GM19043 (cell line): ENCODE data around the gene CTR9.

ENCODE experiments used
- ATAC-seq: cut with Tn5 transposase; IDR thresholded peaks from one replicate; pipeline ENCODE4 v1.9.1; 2021; ENCODE audit warnings: low read depth; ENCODE audit not compliant: unreplicated experiment

CTR9 gene

DNA sequence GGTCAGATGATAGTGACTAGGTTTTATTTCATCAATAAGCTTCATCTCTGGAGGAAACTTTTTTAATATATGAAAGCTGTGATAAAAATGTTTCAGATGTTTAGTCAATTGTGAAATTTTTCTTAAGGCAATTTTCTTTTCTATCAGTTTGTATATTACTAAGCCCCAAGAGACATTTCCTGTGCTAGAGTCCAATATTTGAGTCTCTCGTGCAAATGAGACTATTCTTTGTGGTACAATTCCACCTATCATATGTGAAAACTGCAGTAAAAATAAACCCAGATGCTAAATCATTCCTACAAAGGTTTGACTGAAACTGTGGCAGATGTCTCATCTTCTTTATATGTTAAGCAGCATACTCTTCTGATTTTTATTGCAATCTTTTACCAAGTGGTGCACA lies 28.0 kb downstream of the CTR9 start:
- ATAC-seq = no peak

DNA sequence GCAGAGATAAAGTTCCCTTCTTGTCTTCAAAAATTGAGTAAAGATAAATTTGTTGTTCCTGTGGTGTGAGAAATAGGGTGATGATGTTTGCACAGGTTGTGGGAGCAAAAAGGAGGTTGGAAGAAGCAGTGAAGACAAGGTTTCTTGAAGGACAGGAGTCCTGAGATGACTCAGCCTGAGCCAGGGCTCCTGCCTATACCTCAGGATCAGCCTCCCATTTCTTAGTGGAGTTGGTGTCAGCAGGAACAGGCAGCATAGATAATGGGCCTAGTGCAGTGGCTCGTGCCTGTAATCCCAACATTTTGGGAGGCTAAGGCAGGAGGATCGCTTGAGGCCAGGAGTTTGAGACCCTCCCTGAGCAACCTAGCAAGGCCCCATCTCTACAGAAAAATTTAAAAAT lies 29.0 kb downstream of the CTR9 start:
- no peak for ATAC-seq

DNA sequence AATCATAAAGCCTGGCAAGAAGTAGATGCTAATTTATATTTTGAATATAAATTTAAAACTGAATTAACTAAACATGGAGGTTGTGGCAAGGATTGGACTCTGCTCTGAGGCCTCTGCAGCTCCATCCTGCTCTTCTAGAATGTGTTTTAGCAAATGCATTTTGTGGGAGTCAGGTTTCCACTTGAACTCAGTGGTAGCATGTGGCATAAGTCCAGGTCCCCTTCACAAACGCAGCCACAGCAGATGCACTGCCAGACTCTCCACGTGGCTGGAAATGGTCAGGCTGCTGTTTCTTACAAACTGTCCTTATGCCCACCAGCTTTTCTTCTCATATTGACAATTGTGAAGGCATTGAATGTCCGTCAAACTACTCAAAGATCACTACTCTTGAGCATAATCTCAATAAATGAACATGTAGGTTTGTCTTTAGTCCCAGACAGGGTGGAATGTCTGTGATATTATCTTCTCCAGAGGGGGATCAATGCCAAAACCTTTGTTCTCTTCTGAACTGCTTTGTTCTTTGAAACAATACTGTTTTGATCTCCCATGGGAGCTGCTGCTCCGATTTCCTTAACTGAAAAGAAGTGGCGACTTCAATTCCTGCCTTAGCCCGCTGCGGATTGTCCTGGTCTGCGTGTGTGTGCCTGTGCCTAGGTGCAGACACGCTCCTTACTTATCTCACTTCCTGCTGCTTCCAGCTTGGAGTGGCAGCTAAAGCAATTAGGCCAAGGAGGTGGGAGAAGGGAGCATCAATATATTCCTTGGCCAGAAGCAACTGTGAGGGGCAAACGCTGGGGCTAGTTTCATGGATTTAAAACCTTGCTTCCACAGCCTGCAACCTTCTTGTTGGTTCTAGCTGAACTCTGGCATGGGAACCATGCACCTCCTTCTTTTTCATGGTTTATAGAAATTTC lies 33.4 kb downstream of the CTR9 start:
- no peak for ATAC-seq

DNA sequence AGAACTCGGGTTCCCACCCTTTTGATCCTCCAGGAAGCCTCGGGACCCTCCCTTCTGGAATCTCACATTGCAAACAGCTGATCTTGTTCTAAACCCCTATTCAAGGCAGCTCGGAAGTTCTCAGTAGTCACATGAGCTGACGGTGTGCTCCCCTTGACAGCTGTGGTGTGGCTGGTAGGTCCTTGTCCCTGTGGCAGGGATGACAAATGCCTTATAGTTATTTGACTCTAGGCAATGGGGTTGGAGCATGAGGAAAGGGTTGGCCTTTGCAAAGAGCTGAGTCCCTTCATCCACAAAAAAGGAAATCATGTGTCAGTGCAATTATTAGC lies 34.1 kb downstream of the CTR9 start:
- ATAC-seq = no peak

DNA sequence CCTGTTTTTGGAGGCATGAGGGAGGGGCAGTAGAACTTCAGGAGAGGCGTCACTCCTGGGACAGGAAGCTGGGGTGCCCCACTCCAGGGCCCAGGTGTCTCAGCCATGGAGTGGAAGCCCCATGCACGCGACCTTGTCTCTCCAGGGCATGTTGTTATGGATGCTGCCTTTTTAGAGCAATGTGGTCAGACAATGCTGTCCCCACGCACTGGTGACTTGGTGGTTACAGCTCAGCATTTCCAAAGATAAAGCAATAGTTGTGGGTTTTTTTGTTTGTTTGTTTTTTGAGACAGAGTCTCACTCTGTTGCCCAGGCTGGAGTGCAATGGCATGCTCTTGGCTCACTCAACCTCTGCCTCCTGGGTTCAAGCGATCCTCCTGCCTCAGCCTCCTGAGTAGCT lies 35.4 kb downstream of the CTR9 start:
- ATAC-seq = no peak

DNA sequence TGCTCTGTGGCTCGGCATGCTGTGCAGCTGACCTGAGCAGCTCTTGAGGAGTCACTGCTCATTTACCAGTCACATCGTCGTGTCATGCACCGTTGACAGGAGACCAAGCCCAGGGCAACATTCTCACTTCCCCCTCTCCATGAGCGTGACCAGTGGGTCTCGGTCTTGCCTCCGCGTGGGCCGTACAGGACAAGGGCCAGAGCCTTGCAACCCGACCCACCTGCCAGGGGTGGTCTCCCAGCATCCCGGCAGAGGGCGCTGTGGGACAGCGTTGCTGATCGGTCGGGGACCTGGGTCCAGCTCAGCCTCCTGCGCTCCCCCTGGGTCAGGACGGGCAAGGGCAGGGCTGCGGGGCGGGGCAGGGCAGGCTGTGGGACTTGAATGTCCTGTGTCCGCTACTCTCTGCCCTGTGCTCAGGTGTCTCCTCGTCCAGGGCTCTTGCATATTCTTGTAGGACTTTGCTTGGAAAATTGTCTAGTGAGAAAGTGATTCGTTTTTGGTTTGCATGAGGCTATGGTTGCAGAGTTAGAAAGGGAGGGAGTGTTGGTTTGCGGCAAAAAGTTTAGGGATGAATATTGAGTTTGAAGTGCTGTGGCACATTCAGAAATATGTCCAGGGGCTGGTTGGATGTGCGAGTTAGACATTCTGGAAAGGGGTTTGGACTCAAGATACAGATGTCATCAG lies 41.5 kb downstream of the CTR9 start:
- peak; percentile 84 for ATAC-seq

DNA sequence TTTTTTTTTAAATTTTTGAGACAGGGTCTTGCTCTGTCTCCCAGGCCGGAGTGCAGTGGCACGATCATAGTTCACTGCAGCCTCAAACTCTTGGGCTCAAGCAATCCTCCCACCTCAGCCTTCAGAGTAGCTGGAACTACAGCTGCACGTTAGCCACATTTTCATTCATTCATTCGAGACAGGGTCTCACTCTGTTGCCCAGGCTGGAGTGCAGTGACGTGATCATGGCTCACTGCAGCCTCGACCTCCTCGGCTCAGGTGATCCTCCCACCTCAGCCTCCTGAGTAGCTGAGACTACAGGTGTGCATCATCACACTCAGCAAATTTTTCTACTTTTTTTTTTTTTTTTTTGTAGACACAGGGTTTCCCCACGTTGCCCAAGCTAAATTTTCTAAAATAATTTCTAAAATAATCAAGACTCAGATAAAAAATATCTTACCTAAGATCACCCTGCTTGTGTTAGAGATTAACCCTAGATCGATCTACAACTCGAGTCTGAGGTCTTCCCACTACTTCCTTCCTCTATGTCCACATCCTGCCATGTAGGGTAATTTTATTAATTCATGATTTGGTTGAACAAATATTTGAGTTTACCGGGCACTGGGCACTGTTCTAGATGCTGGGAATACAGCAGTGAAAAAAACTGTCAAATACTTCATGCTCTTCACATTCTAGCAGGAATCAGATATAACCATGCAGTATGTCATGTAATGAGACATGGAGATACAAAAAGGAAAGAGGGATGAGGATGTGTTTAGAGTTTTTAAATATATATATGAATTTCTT lies 42.6 kb downstream of the CTR9 start:
- ATAC-seq = no peak

DNA sequence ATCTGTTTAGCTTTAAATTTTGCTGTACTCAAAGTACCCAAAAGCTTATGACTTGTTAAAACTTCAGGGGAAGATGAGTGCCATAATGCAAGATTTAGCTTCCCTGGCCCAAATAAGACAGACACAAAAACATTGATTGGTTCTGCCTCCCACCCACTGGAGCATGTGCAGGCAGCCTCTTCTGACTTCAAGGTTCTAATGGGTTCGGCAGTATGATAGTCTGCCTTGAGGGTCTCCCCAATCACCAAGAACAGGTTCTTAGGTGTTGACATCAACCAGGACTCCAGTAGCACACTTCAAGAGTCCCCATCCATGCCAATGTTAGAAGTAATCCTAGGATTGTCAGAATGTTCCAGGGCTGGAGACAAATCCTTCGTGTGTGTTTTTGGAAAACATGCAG lies 45.1 kb downstream of the CTR9 start:
- no peak for ATAC-seq

DNA sequence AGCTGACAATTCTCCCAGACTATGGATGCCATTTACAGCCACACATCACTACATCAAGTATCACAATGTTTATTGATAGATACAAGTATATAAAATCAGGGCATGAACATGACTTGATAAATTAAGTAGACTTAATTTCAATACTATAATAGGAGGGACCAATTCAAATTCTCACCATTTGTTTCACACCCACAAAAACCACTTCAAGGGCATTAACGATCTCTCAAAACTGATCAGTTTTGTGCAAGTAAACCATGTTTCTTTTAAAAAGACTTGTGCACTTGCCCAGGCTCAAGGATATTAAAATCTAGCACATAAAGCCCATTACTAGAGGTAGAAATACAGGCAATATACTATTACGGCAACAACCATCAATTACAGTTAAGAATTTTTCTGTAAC lies 46.0 kb downstream of the CTR9 start:
- no peak for ATAC-seq

DNA sequence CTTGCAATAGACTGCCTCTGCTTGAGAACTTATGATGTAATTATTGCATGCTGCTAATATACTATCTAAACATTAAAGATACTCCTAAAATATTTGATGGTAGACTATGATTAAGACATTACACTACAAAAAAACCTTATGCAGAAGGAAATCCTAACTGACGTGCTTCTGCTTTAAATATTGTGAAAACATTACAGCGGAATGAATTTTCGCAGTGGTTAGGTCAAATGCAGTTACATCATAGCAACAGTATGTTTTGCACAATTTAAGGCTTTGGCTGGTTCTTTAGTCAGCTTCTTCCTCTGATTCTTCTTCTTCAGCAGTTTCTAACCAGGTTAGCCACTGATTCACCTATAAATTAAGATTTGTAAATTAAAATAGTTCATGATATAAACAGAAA lies 46.5 kb downstream of the CTR9 start:
- no peak for ATAC-seq

DNA sequence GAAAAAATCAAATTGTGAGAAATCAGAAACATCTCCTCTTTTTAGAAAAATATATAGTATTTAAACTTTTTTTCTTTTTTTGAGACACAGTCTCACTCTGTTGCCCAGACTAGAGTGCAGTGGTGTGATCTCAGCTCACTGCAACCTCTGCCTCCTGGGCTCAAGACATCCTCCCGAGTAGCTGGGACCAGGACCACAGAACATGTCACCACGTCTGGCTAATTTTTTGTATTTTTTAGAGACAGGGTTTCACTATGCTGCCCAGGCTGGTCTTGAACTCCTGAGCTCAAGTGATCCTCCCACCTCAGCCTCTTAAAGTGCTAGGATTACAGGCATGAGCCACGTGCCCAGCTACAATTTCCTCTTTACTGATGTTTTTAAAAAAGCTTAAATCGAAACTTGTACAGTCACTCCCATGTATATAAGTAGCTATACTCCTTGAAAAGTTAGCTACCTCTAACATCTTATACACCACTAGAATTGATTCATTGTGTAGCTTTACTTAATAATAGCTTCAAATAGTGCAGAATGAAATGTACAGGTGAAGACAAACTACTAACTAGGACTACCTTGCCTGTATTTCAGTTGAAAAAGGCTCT lies 47.4 kb downstream of the CTR9 start:
- ATAC-seq = no peak

DNA sequence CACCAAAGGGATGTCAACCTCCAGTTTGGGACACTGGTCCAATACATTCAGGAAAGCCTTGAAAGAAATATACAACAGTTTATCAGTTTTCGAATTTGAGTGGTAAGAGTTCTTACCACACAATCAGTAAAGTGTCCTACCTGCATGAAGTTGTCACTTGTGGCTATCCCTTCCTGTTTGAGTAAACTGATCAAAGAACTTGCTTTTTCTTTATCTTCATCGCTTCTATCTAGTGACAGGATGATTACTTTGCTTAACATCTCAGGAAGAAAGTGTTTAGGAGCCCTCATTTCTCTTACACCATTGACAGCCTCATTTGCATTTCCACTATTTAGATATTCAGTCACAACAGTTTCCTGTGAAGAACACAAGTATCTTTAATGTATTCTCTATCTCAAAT lies 49.2 kb downstream of the CTR9 start:
- no peak for ATAC-seq

DNA sequence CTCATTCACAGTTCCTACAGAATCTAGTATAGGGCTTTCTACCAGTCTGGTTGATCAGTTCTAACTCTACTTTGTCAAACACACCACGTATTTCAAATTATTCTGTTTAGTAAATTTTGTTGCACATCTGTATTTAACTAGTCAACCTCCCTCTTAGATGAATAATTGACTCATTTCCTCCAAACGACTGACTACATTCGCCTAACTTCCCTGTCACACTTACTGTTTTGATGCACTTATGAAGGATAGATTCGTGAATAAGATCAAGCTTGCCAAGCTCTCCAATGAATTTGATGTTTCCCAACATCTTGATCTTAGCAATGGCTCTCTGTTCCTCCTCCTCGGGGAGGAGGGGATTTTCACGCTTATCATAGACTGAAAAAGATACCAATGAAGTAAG lies 52.6 kb downstream of the CTR9 start:
- ATAC-seq = no peak

DNA sequence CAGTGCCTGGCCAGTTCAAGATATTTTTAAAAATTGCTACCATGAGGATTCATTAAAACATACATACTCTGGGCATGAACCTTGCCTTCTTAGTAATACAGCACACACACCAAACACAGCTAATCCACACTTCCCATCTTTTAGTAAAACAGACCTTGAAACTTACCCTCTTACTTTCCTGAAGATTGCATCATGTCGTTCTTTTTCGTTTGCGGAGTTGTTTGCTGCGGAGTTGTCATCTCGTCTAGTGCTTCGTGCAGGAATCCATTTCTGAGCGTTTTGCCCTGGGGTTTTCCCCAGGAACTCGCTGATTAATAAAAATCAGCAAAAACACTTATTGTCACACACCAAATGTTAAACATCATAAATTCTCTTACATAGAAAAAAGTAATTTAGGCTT lies 54.7 kb downstream of the CTR9 start:
- ATAC-seq = no peak

DNA sequence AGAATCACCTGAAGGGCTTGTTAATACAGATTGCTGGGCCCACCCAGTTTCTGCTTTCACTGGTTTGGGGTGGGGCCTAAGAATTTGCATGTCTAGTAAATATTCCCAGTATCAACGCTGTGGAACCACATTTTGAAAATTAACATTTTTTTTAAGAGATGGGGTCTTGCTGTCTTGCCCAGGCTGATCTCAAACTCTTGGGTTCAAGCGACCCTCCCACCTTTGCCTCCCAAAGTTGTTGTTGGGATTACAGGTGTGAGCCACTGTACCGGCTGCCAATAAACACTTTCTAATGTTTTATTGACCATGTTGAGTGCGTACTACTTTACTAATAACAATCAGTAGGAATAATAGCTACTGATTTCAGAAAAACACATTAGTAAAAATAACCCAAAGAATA lies 55.2 kb downstream of the CTR9 start:
- ATAC-seq = no peak

DNA sequence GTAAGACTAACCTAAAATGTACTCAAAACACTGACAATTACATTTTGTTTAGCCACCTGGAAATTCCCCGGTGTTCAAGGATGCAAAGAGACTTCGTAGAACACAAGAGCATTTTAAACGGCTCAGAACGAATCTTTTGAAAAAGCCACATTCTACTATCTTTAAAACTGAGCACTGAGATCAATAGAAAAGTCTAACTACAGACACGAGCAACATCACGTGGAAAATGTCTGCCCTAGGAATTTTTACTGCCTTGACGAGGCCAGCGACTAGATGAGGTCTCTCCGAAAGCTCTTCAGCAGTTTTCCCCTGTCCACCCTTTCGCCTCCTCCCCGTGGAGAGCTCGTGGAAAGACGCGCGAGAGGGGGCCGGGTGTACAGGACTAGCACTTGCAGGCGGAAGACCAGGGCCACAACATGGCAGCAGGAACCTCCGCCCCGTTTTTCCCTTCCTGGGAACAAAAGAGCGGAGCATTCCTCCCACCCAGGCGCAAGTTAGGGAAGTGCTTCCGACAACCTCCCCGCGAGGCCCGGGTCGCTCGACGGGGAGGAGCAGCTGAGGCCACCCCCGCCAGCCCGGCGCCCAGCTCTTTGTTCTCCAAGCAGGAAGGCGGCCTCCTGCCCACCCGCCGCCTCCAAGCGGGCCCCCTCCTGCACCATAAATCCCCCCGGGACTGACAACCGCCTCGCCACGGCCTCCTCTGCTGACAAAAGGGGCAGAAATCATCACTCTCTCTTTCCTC lies 56.6 kb downstream of the CTR9 start:
- peak; percentile 2 for ATAC-seq

DNA sequence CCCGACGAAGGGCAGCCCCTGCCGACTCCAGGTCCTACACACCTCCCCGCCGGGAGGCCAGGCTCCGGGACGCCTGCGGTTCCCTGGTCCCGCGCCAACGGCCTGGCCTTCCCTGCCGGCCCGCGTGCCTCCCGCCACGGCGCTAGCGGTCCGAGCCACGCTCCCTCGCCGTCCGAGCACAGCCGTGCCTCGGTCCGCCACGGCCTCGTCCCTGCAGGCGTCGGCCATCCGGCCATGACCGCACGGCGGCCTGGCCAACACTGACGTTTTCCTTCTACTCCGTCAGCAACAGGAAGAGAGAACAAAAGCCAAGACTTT lies 57.1 kb downstream of the CTR9 start:
- ATAC-seq = no peak

DNA sequence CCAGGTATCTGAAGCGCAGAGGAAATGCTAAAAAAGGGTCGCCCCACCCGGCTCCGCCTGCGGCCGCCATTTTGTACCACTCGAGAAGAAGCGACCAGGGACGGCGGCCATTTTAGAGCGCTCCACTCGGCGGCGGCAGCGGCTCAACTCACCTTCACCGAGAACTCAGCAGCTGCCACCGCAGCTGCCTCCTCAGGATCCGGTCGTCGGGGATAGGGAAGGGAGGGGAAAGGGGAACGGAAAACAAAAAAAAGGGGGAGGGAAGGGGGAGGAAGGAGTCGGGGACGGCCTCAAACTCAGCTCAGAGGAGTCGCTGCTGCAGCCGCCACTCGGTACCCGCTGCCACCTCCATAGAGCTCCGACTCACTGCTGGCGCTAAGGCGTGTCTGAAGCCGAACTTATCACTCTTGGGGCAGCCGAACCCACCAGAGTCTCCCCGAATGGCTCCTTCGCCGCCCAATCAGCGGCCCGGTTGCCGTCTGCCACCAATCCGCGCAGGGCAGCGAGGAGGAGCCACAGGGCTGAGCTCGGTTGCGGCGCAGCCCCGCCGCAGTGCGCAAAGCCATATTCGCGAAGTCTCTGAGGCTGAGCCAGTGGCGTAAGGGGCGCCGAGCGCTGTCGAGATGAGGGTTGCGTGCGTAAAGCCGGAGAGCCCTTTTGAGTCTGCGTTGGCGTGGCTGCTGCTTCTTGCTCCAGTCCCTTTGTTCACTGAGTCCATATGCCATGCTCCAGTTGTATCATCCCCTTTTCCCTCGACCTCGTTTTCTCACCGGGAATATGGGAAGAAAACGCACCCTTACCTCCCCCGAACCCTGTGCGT lies 57.7 kb downstream of the CTR9 start, which contains the start of gene EIF4G2:
Gene EIF4G2 (minus strand): TSS at position 374 of the 820 bp plus-strand sequence.
- ATAC-seq = peak; percentile 86

DNA sequence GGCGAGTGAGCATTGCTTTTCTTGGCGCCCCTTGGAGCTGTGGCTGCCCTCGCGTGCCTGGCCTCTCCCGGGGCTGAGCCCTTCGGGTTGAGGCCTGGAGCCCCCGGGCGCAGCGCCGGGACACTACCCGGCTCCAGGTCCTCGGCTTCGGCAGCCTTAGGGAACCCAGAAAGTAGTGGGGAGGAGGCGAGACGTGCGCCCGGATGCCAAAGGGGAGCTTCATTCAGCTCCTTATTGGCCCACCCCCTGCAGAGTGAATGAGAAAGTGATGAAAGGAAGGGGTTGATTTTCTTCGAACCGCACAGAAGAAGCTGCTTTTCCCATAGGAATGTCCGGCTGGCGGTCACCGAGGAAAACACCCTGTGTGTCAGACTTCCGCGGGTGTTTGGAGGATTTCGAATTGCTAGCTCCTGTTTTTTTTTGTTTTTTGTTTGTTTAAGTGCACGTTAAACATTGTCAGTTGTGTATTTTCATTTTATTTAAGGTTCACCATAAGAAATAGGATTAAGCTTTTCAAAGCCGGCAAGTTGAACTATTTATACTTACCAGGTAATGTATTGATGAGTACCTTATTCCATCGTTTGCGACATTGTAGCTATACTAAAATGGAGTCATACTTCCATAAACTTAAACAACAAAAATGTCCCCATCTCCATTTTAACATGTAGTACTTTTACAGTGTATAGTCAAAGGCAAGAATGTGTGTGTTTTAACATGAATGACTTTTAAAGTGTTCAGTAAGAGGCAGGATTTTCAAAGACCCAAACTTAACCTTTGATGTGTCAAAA lies 58.5 kb downstream of the CTR9 start:
- peak; percentile 20 for ATAC-seq
